GM18520 (cell line): Measurements from ENCODE around the gene SPAST.
"Not testable (repeated sequence)": the region's sequence is repeated elsewhere in the genome, so short reads cannot be mapped to it uniquely, and the experiment has no call there.

ENCODE experiments used
- ATAC-seq: cut with Tn5 transposase; IDR thresholded peaks from one replicate; pipeline ENCODE4 v1.9.1; 2021; ENCODE audit not compliant: unreplicated experiment

SPAST gene

DNA sequence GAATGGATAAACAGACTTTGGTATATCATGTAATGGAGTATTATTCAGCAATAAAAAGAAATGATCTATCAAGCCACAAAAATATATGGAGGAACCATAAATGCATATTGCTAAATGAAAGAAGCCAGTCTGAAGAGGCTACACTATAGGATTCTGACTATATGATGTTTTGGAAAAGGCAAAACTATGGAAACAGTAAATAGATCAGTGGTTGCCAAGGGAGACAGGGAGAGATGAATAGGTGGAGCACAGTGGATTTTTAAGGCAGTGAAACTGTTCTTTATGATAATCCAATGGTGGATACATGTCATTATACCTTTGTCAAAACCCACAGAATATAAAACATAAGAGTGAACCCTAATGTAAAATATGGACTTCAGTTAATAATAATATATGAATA, 61.3 kb downstream of the SPAST start:
- ATAC-seq = no peak

DNA sequence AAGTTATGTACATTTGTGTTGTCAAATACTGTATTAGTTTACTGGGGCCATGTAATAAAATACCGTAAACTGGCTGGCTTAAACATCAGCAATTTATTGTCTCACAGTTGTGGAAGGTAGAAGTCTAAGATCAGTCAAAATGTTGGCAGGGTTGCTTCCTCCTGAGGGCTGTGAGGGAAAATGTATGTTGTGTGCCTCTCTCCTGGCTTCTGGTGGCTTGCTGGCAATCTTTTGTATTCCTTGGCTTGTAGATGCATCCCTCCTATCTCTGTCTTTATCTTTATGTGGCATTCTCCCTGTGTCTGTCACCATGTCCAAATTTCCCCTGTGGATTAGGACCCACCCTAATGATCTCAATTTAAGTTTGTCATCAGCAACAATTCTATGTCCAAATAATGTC, 65.3 kb downstream of the SPAST start:
- no peak for ATAC-seq

DNA sequence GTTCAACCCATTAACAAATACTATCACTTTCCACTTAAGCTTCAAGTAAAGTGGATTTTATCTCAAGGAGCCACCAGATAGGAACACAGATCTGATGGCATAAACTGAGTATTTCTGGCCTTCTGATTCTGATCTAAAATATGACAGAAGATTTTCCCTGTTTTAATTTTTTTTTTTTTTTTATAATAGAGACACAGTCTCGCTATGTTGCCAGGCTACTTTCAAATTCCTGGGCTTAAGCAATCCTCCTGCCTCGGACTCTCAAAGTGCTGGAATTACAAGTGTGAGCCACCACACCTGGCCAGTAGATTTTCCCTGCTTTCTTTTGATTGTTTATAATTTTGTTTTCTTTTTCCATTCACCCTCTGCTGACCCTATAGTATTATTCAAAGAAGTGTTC, 65.7 kb downstream of the SPAST start:
- ATAC-seq = no peak

DNA sequence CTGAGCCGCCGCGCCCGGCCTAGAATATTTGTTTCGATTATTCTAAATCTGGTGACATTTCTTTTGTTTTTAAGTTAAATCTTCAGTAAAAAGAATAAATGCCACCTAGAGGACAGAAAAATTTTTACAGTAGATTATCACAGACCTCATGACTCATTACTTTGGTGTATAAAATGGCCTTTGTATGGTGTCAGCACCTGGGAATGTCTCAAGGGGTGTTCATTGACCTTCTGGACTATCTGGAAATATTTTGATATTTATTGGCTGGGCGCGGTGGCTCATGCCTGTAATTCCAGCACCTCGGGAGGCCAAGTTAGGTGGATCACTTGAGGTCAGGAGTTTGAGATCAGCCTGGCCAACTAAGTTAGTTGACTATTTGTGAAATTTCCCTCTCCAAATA, 72.1 kb downstream of the SPAST start:
- no peak for ATAC-seq

DNA sequence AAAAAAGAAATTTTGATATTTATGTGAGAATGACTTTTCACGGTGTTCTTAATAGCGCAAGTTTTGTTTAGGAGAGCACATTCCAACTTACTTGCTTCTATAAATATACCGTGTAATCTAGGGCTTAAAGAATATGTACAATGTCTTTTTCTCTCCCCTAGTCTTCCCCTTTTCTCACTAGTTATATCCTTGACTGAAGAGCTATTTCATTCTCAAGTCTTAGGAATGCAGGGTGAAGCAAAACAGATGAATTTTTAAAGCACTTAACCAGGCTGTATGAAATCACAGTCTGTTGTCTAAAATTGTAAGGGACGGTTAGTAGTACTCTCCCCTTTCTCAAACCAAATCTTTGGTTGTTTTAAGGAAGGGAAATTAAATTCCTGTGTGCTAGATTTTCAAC, 72.7 kb downstream of the SPAST start:
- ATAC-seq = no peak

DNA sequence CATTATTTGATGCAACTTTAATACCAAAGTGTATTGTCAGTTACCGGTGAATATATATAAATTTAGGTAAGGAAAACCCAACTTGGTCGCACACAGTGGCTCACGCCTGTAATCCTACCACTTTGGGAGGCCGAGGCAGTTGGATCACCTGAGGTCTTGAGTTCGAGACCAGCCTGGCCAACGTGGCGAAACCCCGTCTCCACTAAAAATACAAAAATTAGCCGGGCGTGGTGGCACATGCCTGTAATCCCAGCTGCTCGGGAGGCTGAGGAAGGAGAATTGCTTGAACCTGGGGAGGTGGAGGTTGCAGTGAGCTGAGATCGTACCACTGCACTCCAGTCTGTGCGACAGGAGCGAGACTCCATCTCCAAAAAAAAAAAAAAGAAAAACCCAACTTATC, 88.2 kb downstream of the SPAST start:
- ATAC-seq = not testable (repeated sequence)

- ATAC-seq = no peak
Measured at GRCh38 chr2:32159678-32160077, 96.3 kb downstream of the SPAST start.

- ATAC-seq = no peak
Measured at GRCh38 chr2:32161296-32161695, 97.9 kb downstream of the SPAST start.

GRCh38 chr2:32164254-32164653, 100.9 kb downstream of the SPAST start:
- ATAC-seq = not testable (repeated sequence)

GRCh38 chr2:32165027-32165347, 101.6 kb downstream of the SPAST start:
- ATAC-seq = not testable (repeated sequence)

DNA sequence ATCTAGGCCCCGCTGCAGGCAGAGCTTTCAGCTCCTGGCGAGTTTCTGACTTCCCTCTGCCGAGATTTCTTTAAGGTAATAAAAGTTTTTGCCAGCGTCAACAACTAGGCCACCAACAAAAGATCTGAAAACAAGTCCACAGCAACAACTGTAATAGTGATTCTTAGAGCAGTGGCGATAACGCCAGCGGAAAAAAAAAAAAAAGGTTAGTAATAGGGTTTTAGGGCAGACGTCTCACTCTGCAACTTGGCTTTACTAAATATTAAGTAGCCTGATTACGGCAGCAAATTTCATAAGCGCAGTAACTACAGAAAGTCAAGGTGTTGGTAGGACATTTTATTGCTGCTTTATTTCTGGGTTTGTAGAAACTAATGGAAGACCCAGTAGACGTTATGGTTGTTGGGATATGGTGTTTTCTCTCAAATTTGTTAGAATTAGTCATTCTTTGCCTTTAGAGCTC, 102.8 kb downstream of the SPAST start:
- no peak for ATAC-seq

DNA sequence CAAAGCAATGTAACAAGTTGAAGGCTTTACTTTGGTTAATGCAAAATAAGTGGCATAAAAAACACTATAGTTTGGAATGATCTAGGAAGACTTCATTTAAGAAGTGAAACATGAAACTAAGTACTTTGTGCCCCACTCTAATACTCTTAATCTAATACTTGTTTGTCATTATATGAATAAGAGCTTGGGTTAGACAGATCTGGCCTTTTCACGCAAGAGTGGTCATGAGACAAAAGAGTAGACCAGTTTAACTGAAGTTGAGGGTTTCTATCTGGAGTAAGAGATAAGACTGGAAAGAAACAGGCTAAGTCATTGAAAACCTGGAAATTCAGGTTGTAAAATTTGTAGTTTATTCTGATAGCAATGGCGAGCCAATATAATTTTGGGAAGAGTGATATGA, 105.2 kb downstream of the SPAST start:
- ATAC-seq = no peak

DNA sequence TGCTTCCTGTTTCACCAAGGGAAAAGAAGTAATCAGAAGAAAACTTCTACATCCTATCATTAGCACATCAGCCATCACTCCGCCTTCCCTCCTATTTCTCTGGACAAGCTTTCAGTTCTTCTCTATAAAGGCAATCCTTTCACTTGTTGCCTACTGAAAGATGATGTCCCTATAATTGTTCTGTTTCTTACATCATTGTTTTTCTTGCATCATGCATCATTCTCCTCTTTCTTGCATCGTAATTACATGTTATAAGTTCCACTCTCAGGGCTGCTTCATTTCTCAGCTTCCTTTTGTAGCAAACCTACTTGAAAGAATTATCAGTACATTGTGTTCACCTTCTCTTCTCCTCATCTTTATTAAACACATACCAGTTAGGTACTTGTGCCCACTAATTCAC, 109.5 kb downstream of the SPAST start:
- ATAC-seq = no peak

DNA sequence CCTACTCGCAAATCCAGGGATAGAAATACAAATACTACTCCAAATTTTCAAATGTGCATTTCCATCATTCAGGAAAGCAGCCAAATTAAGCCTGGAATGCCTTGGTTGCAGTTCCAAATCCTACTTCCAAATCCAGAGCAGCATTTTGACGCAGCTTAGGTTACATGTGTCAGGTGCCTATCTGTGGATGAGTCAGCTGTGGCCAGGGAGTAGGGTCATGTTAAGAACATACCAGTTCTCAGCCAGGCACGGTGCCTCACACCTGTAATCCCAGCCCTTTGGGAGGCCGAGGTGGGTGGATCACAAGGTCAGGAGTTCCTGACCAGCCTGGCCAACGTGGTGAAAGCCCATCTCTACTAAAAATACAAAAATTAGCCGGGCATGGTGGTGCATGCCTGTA, 119.3 kb downstream of the SPAST start:
- no peak for ATAC-seq

GRCh38 chr2:32189011-32189410, 125.7 kb downstream of the SPAST start:
- ATAC-seq = no peak

GRCh38 chr2:32192418-32192817, 129.1 kb downstream of the SPAST start:
- ATAC-seq = no peak

DNA sequence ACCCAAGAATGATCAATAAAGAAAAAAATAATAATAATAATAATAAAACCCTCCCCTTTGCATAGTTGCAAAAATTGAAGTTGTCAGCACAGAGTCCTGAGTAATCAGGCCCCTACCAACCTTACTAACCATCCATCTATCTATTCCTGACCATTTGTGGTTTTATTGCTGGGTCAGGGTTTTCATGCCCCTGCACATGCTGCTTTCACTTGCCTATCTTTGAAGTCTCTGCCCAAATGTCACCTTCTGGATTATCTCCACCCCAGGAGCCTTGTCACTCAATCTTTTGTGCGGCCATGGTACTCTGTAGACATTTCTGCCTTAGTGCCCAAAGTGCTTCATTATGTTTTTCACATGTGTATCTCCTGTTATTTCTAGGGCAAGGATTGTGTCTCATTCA, 137.5 kb downstream of the SPAST start:
- no peak for ATAC-seq

DNA sequence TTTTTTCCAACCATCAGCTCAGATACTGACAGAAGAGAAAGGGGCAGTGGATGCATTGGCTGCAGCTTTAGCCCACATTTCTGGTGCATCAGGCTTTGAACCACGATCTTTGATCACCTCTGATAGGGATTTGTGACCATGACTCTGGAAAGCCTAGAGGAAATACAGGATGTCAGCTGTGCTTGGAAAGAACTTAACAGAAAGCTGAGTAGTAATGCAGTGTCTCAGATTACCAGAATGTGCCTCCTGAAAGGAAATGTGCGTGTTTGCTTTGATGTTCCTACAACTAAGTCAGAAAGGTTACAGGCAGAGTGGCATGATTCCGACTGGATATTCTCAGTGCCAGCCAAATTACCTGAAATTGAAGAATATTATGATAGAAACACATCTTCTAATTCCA, 140.1 kb downstream of the SPAST start:
- not testable (repeated sequence) for ATAC-seq
